PC-9 (cell line): ENCODE results near the gene TOR1B. TPM values are rescaled to one million over a fixed set of nuclear protein-coding genes. Genes with fewer than 3 reads are reported as not detected.

ENCODE experiments used
- BruUV-seq: library from RNA; stranded (reverse); fragments of 400-500 nt; replicated peaks from 2 replicates; lab custom pipeline; 2021; lab: Mats Ljungman, UMichigan
- CTCF ChIA-PET: fragments of 300-600 bp; sonication (Branson Sonifier 250); formaldehyde crosslinking; loops from one replicate; lab custom pipeline; 2022; ENCODE audit warnings: antibody characterized with exemption; lab: Charles Lee
- POLR2A ChIA-PET: fragments of 300-600 bp; sonication (Branson Sonifier 250); formaldehyde crosslinking; loops from one replicate; lab custom pipeline; 2022; ENCODE audit warnings: antibody characterized with exemption; ENCODE audit not compliant: unreplicated experiment; lab: Charles Lee
- DNase-seq, 2 experiments: peaks; one replicate each; pipeline versions ENCODE4 v3.0.0 to v3.0.0-alpha.2; 2015 to 2022; ENCODE audit warnings: mixed read lengths in 1 of 2
- H2AFZ ChIP-seq: fragments of 200-600 bp; sonication (generic); 2 replicates; pipeline ENCODE4 v1.8.1; 2017; ENCODE audit warnings: antibody characterized with exemption
- H3F3A ChIP-seq: fragments of 200-600 bp; sonication (generic); 2 replicates; pipeline ENCODE4 v1.8.1; 2017; ENCODE audit warnings: antibody characterized with exemption, mild to moderate bottlenecking, low read depth; ENCODE audit not compliant: insufficient read depth
- H3K27ac ChIP-seq: fragments of 200-600 bp; sonication (generic); 2 replicates; pipeline ENCODE4 v1.6.1; 2016; ENCODE audit warnings: mixed run types
- H3K27me3 ChIP-seq: fragments of 200-600 bp; sonication (generic); 2 replicates; pipeline ENCODE4 v1.6.1; 2016; ENCODE audit warnings: low read depth, mixed run types; ENCODE audit not compliant: insufficient read depth
- H3K36me3 ChIP-seq: fragments of 200-600 bp; sonication (generic); 2 replicates; pipeline ENCODE4 v1.6.1; 2016; ENCODE audit warnings: low read depth, mixed run types
- H3K4me1 ChIP-seq: fragments of 200-600 bp; sonication (generic); replicated peaks from 2 replicates; pipeline ENCODE4 v1.6.1; 2016; ENCODE audit warnings: mixed run types; ENCODE audit not compliant: insufficient read depth
- H3K4me2 ChIP-seq: fragments of 200-600 bp; sonication (generic); 2 replicates; pipeline ENCODE4 v1.6.1; 2017; ENCODE audit warnings: mixed run types
- H3K4me3 ChIP-seq: fragments of 200-600 bp; sonication (generic); 2 replicates; pipeline ENCODE4 v1.6.1; 2016; ENCODE audit warnings: mixed run types
- H3K79me2 ChIP-seq: fragments of 200-600 bp; sonication (generic); 2 replicates; pipeline ENCODE4 v1.6.1; 2017; ENCODE audit warnings: low read depth, mixed run types
- H3K9me2 ChIP-seq: fragments of 200-600 bp; sonication (generic); 2 replicates; pipeline ENCODE4 v1.8.1; 2017; ENCODE audit warnings: mild to moderate bottlenecking; ENCODE audit not compliant: insufficient read depth
- H3K9me3 ChIP-seq: fragments of 200-600 bp; sonication (generic); 2 replicates; pipeline ENCODE4 v1.8.1; 2016; ENCODE audit warnings: low read depth; ENCODE audit not compliant: insufficient read depth
- H4K20me1 ChIP-seq: fragments of 200-600 bp; sonication (generic); 2 replicates; pipeline ENCODE4 v1.8.1; 2017; ENCODE audit not compliant: insufficient read depth
- CTCF ChIP-seq: fragments of 200-600 bp; sonication (generic); conservative IDR thresholded peaks from 2 replicates; pipeline ENCODE4 v1.6.1; 2017; ENCODE audit warnings: mixed run types, antibody characterized with exemption, mild to moderate bottlenecking, moderate library complexity
- EZH2 ChIP-seq: fragments of 200-600 bp; sonication (generic); IDR thresholded peaks from 2 replicates; pipeline ENCODE4 v1.8.0; 2017; ENCODE audit warnings: antibody characterized with exemption, low read depth
- intact Hi-C: fragments of 100-400 bp; cut with micrococcal nuclease; formaldehyde crosslinking; loops from one replicate; pipeline ENCODE4 v1.10.0; 2022; ENCODE audit not compliant: unreplicated experiment
- total RNA-seq: library from RNA; stranded (reverse); gene quantifications from 2 replicates; pipeline ENCODE4 v1.2.3, GENCODE V29; 2021

Gene TOR1B
- total RNA-seq, 1 experiment from 2014 or later: 26.5 TPM

DNA sequence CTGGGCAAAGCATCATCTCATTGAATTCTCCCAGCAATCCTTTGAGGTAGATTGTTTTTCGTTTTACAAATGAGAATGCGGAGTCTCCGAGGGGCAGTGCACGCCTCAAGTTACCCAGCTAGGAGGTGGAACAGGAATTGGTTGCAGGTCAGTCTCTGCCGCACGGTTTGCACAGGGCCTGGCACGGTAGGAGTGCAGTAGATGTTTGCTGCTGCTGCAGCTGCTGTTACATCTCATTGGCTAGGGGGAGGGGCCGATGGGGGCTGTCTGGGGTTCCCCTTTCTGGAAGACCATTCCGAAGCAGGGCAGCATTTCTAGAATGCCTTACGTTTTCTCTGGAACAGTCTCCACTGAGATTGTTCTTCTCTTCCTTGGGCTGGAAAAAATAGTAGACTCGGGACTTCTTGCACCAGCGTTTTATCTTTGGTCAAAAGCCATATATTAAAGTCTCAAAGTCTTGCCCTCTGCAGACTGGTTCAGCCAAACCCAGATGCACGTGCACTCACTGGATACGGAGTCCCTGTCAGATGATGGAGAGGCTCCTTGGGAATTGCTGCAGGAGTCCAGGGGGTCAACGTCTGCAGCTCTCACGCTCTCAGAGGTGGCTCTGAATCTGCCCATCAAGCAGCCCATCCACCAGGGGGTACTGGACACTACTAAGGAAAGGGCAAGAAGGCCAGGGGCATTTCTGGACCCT is 33.5 kb downstream of the TOR1B start:
- Histone ChIP-seq H3K9me2 (no peaks in the 10 kb centered on the region), H3K27ac (no peak overlapping the region), H3K9me3 (no peaks in the 10 kb centered on the region), H3F3A (no peaks in the 10 kb centered on the region; the same call in 1 of the 2 replicates), H3K4me1 (peaks cover 15% of the 10 kb centered on the region), H3K79me2 (peaks cover 32% of the 10 kb centered on the region), H4K20me1 (no peaks in the 10 kb centered on the region), H3K36me3 (peaks cover 6% of the 10 kb centered on the region), H3K27me3 (no peaks in the 10 kb centered on the region), H2AFZ (peak overlapping the region; percentile 90), H3K4me2 (peak overlapping the region; percentile 98), H3K4me3 (peak overlapping the region; percentile 78)
- BruUV-seq: no TSS peak
- intact Hi-C loops: loop anchor here (5.0 kb wide), 1 partner anchor 261 kb away; no protein-coding TSS in a partner anchor
- TF ChIP-seq EZH2 (no peak), CTCF (no peak)
- CTCF ChIA-PET: no interaction called here
- no peak for DNase-seq
- POLR2A ChIA-PET: no interaction called here

DNA sequence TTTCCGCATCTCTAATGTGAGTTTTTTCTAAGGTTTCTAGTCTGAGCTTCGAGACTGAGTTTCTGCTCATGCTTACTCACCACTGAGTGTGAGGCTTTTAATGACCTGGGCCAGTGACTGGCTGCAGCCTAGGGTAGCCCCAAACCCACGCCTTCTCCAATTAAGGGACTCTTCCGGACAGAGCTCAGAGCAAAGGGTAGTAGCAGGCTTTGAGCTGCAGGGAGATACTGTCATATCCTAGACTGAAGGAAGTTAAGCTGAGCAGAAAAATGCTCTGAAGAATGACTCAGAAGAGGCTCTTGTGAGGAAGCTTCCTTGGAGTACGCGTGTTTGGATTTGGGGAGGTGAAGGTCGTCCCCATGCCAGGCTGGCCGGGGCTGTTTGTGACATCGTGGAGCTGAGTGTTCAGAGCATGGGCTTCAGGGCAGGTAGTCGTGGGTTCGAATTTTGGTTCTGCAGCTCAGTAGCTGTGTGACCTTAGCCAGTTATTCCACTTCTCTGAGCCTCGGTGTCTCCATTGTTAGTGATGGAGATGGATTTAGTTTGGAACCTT is 35.8 kb downstream of the TOR1B start:
- Histone ChIP-seq H3K4me3 (no peak overlapping the region), H3F3A (no peaks in the 10 kb centered on the region; the same call in 1 of the 2 replicates), H2AFZ (no peak overlapping the region), H3K36me3 (no peaks in the 10 kb centered on the region), H3K27ac (no peak overlapping the region), H4K20me1 (no peaks in the 10 kb centered on the region), H3K4me2 (no peak overlapping the region), H3K27me3 (no peaks in the 10 kb centered on the region), H3K9me3 (no peaks in the 10 kb centered on the region), H3K79me2 (peaks cover 25% of the 10 kb centered on the region), H3K9me2 (no peaks in the 10 kb centered on the region), H3K4me1 (peaks cover 12% of the 10 kb centered on the region)
- CTCF ChIA-PET: no interaction called here
- no peak for TF ChIP-seq CTCF
- no peak for TF ChIP-seq EZH2
- POLR2A ChIA-PET: interaction anchor here (0.5 kb wide), 3 partner anchors 31 to 463 kb away, joined by 4 to 12 read pairs (median 5); no protein-coding TSS in a partner anchor
- intact Hi-C loops: loop anchor here (5.0 kb wide), 1 partner anchor 259 kb away; no protein-coding TSS in a partner anchor
- DNase-seq: peak; percentile 25 to 56
- BruUV-seq: no TSS peak

- Histone ChIP-seq H3K27ac (no peak overlapping the region), H3K9me3 (no peaks in the 10 kb centered on the region), H3F3A (no peaks in the 10 kb centered on the region; the same call in 1 of the 2 replicates), H2AFZ (no peak overlapping the region), H3K4me3 (no peak overlapping the region), H3K4me1 (peaks cover 8% of the 10 kb centered on the region), H3K79me2 (peaks cover 18% of the 10 kb centered on the region), H3K4me2 (no peak overlapping the region), H3K36me3 (no peaks in the 10 kb centered on the region), H3K27me3 (no peaks in the 10 kb centered on the region), H3K9me2 (no peaks in the 10 kb centered on the region), H4K20me1 (no peaks in the 10 kb centered on the region)
- CTCF ChIA-PET: interaction anchor here (0.5 kb wide), 1 partner anchor 9 kb away, joined by 9 read pairs; no protein-coding TSS in a partner anchor
- TF ChIP-seq EZH2 (no peak), CTCF (no peak)
- BruUV-seq: no TSS peak
- no peak for DNase-seq
- POLR2A ChIA-PET: interaction anchor here (0.5 kb wide), 2 partner anchors 32 to 462 kb away, joined by 5 to 12 read pairs; no protein-coding TSS in a partner anchor
- intact Hi-C loops: loop anchor here (5.0 kb wide), 1 partner anchor 258 kb away; no protein-coding TSS in a partner anchor
These were observed 36.5 kb downstream of the TOR1B start for GRCh38 chr9:129839324-129840023.
